SK-N-SH (cell line): Measurements from ENCODE around the gene AZU1. TPM values are rescaled to one million over a fixed set of nuclear protein-coding genes. Genes with fewer than 3 reads are reported as not detected.

ENCODE experiments used
- CTCF ChIA-PET: fragments of 300-600, 350-600 bp; formaldehyde crosslinking; extraction: SDS; loops from one replicate; lab custom pipeline; 2021; lab: Yijun Ruan, JAX
- POLR2A ChIA-PET: fragments of 350-600 bp; sonication (Branson Sonifier 250); formaldehyde crosslinking; extraction: SDS; loops from one replicate; lab custom pipeline; 2020; ENCODE audit warnings: antibody characterized with exemption, inconsistent platforms; lab: Yijun Ruan, JAX
- DNase-seq: peaks from one replicate; pipeline ENCODE4 v3.0.0; 2012
- H2AFZ ChIP-seq: fragments of 200-600 bp; sonication (generic); 2 replicates; pipeline ENCODE4 v1.8.1; 2016; ENCODE audit warnings: antibody characterized with exemption, mild to moderate bottlenecking, low read depth
- H3F3A ChIP-seq: fragments of 200-600 bp; sonication (generic); replicated peaks from 2 replicates; pipeline ENCODE3; 2016; ENCODE audit warnings: antibody characterized with exemption, mild to moderate bottlenecking; ENCODE audit not compliant: insufficient read depth
- H3K27ac ChIP-seq, 2 experiments: fragments of 200-500 bp in 1 of 2; fragments of 200-600 bp in 1 of 2; sonication (Bioruptor generic) in 1 of 2; sonication (generic), shearing (Covaris generic) in 1 of 2; 2 replicates each; pipeline versions ENCODE4 v1.5.1 to v1.6.1; 2014 to 2016; ENCODE audit warnings: low read depth in 2 of 2, inconsistent platforms in 1 of 2, low read length in 1 of 2, mild to moderate bottlenecking in 1 of 2, mixed read lengths in 1 of 2
- H3K27me3 ChIP-seq: fragments of 200-600 bp; sonication (generic), shearing (Covaris generic); 2 replicates; pipeline ENCODE4 v1.6.1; 2016; ENCODE audit warnings: mixed run types; ENCODE audit not compliant: insufficient read depth
- H3K36me3 ChIP-seq, 2 experiments: fragments of 200-500 bp in 1 of 2; fragments of 200-600 bp in 1 of 2; sonication (Bioruptor generic) in 1 of 2; sonication (generic) in 1 of 2; replicated peaks in 1 of 2; 2 replicates each; pipeline versions ENCODE3 to v1.5.1; 2014 to 2016; ENCODE audit warnings: low read length in 1 of 2, mild to moderate bottlenecking in 1 of 2; ENCODE audit not compliant: insufficient read depth in 2 of 2, control insufficient read depth in 1 of 2
- H3K4me1 ChIP-seq, 2 experiments: fragments of 200-500 bp in 1 of 2; fragments of 200-600 bp in 1 of 2; sonication (Bioruptor generic) in 1 of 2; sonication (generic), shearing (Covaris generic) in 1 of 2; 2 replicates each; pipeline versions ENCODE4 v1.5.1 to v1.6.1; 2014 to 2016; ENCODE audit warnings: low read depth in 1 of 2, low read length in 1 of 2, mixed run types in 1 of 2; ENCODE audit not compliant: insufficient read depth in 2 of 2, control insufficient read depth in 1 of 2
- H3K4me2 ChIP-seq: fragments of 200-600 bp; sonication (generic), shearing (Covaris generic); 2 replicates; pipeline ENCODE4 v1.6.1; 2017; ENCODE audit warnings: mixed run types
- H3K4me3 ChIP-seq, 2 experiments: fragments of 200-500 bp in 1 of 2; fragments of 200-600 bp in 1 of 2; sonication (Bioruptor generic) in 1 of 2; sonication (generic), shearing (Covaris generic) in 1 of 2; 2 replicates each; pipeline versions ENCODE4 v1.5.1 to v1.8.1; 2014 to 2016; ENCODE audit warnings: low read depth in 2 of 2, inconsistent platforms in 1 of 2, low read length in 1 of 2, mild to moderate bottlenecking in 1 of 2, mixed read lengths in 1 of 2, moderate library complexity in 1 of 2
- H3K79me2 ChIP-seq: fragments of 200-600 bp; sonication (generic); 2 replicates; pipeline ENCODE4 v1.8.1; 2017; ENCODE audit warnings: mild to moderate bottlenecking; ENCODE audit not compliant: insufficient read depth
- H3K9ac ChIP-seq: fragments of 200-600 bp; sonication (generic); 2 replicates; pipeline ENCODE4 v1.6.1; 2017; ENCODE audit warnings: mixed run types
- H3K9me2 ChIP-seq: fragments of 200-600 bp; sonication (generic); 2 replicates; pipeline ENCODE4 v1.6.1; 2017; ENCODE audit warnings: mixed run types
- H3K9me3 ChIP-seq: fragments of 200-600 bp; sonication (generic); 2 replicates; pipeline ENCODE4 v1.6.1; 2017; ENCODE audit warnings: mixed run types, mild to moderate bottlenecking, moderate library complexity
- H4K20me1 ChIP-seq: fragments of 200-600 bp; sonication (generic); 2 replicates; pipeline ENCODE4 v1.6.1; 2017; ENCODE audit warnings: mild to moderate bottlenecking, mixed run types; ENCODE audit not compliant: insufficient read depth
- ELF1 ChIP-seq: IDR thresholded peaks from 2 replicates; pipeline ENCODE4 v1.4.0; 2012
- EP300 ChIP-seq, 2 experiments: IDR thresholded peaks; 2 replicates each; pipeline versions ENCODE4 v1.4.0 to v1.6.1; 2012; ENCODE audit warnings: borderline replicate concordance in 1 of 2, low read depth in 1 of 2, low read length in 1 of 2
- JUND ChIP-seq: IDR thresholded peaks from 2 replicates; pipeline ENCODE4 v1.4.0; 2012
- MEF2A ChIP-seq: IDR thresholded peaks from 2 replicates; pipeline ENCODE4 v1.4.0; 2012; ENCODE audit warnings: low read depth, borderline replicate concordance
- MXI1 ChIP-seq: IDR thresholded peaks from 2 replicates; pipeline ENCODE4 v1.6.1; 2012; ENCODE audit warnings: mild to moderate bottlenecking, low read depth, low read length, improper control_type of control experiment
- NRF1 ChIP-seq: IDR thresholded peaks from 2 replicates; pipeline ENCODE4 v1.6.1; 2012; ENCODE audit warnings: low read depth, mild to moderate bottlenecking, low read length
- RCOR1 ChIP-seq: fragments of 150-350 bp; IDR thresholded peaks from 2 replicates; pipeline ENCODE4 v1.6.1; 2017; ENCODE audit warnings: antibody characterized with exemption, low read length
- RXRA ChIP-seq: IDR thresholded peaks from 2 replicates; pipeline ENCODE4 v1.4.0; 2012; ENCODE audit warnings: low read depth, mild to moderate bottlenecking, borderline replicate concordance
- SIN3A ChIP-seq: IDR thresholded peaks from 2 replicates; pipeline ENCODE4 v1.6.1; 2012; ENCODE audit warnings: low read depth, mild to moderate bottlenecking, low read length, moderate library complexity, borderline replicate concordance
- WGBS: methylation state at CpG from one replicate; pipeline ENCODE4 v1.1.6; 2017; ENCODE audit warnings: low lambda C conversion rate; 5-methylcytosine and 5-hydroxymethylcytosine counted together
- polyA plus RNA-seq, 3 experiments: library from polyadenylated mRNA; depleted of rRNA; stranded (reverse); fragments of >200 nt; gene quantifications; 2 replicates each; pipeline ENCODE4 v1.2.3, GENCODE V29; 2012
- TF ChIP-seq, protein P1 (sequence below): IDR thresholded peaks from 2 replicates; pipeline ENCODE4 v1.6.1; 2012; ENCODE audit warnings: mild to moderate bottlenecking, low read depth, low read length, moderate library complexity
- TF ChIP-seq, protein P2 (sequence below): fragments of 150-350 bp; IDR thresholded peaks from 2 replicates; pipeline ENCODE4 v1.6.1; 2017; ENCODE audit warnings: antibody characterized with exemption, low read length, low read depth, borderline replicate concordance
- TF ChIP-seq, protein P3 (sequence below): fragments of 200-600 bp; sonication (generic); IDR thresholded peaks from 2 replicates; pipeline ENCODE4 v1.6.1; 2017; ENCODE audit warnings: antibody characterized with exemption, mild to moderate bottlenecking, moderate library complexity

The AZU1 gene
- polyA plus RNA-seq, 1 of the 3 experiments (the other 2 are of a cell fraction): 0.15 TPM

DNA sequence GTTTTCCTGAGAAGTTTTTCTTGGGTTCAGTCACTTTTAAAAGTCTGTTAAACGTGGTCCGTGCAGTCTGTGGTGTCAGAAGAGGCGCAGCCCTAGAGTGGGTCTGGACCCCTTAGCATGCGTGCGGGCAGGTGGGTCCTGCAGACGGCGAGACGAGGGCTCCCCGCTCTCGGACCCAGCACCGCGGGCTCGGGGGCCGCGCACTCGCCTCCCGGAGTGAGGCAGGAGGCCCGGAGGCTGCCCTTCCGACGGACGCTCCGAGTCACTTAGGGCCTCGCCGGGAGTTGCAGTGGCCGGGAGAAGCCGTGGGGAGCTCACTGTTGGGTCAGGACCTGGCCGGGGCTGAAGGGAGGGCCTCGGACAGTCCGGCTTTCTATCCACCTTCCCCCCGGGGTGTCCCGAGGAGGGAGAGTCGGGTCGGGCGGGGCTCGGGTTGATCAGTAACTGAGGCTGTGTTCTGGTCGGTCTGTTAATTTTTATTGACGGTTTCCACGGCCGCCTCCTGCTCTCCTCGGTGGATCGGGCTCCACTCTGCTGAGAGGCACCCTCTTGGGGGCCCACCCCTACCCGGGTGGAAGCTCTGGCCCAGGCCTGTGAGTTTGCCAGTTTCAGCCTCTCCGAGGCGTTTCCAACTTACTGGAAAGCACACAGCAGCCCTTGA is 29.1 kb upstream of the AZU1 start:
- under 1% methylated on average over 24 of the region's 44 CpGs for WGBS
- no peaks in the 10 kb centered on the region for H3K9me2 ChIP-seq
- peak overlapping the region; percentile 95 for H3K4me2 ChIP-seq
- H2AFZ ChIP-seq: no peak overlapping the region
- H3K9ac ChIP-seq: peak overlapping the region; percentile 96
- H3K36me3 ChIP-seq: peaks cover 14 to 21% of the 10 kb centered on the region in 2 experiments
- H3K9me3 ChIP-seq: no peaks in the 10 kb centered on the region
- no peak for DNase-seq
- POLR2A ChIA-PET: no interaction called here
- H3K27ac ChIP-seq: peak overlapping the region; percentile 69 to 70
- peaks cover 57% of the 10 kb centered on the region for H4K20me1 ChIP-seq
- CTCF ChIA-PET: interaction anchor here (1.3 kb wide), 1 partner anchor 31 kb away, joined by 3 read pairs; no protein-coding TSS in a partner anchor
- no peaks in the 10 kb centered on the region for H3K27me3 ChIP-seq
- peaks cover 4% of the 10 kb centered on the region for H3F3A ChIP-seq
- peaks cover 29 to 47% of the 10 kb centered on the region in 2 experiments; a peak in 3 of 4 replicates for H3K4me1 ChIP-seq
- TF ChIP-seq EP300 (IDR thresholded peaks at IDR 0.05; ENCODE audit: borderline replicate concordance in 1 of 2, low read depth in 1 of 2, low read length in 1 of 2) (no peak), ELF1 (no peak), MEF2A (no peak), SIN3A (0 out of 2 replicates have a peak, but pooled peaks have one; percentile 6), JUND (no peak)
- TF ChIP-seq, protein P1, sequence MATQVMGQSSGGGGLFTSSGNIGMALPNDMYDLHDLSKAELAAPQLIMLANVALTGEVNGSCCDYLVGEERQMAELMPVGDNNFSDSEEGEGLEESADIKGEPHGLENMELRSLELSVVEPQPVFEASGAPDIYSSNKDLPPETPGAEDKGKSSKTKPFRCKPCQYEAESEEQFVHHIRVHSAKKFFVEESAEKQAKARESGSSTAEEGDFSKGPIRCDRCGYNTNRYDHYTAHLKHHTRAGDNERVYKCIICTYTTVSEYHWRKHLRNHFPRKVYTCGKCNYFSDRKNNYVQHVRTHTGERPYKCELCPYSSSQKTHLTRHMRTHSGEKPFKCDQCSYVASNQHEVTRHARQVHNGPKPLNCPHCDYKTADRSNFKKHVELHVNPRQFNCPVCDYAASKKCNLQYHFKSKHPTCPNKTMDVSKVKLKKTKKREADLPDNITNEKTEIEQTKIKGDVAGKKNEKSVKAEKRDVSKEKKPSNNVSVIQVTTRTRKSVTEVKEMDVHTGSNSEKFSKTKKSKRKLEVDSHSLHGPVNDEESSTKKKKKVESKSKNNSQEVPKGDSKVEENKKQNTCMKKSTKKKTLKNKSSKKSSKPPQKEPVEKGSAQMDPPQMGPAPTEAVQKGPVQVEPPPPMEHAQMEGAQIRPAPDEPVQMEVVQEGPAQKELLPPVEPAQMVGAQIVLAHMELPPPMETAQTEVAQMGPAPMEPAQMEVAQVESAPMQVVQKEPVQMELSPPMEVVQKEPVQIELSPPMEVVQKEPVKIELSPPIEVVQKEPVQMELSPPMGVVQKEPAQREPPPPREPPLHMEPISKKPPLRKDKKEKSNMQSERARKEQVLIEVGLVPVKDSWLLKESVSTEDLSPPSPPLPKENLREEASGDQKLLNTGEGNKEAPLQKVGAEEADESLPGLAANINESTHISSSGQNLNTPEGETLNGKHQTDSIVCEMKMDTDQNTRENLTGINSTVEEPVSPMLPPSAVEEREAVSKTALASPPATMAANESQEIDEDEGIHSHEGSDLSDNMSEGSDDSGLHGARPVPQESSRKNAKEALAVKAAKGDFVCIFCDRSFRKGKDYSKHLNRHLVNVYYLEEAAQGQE: no peak
- TF ChIP-seq, protein P2, sequence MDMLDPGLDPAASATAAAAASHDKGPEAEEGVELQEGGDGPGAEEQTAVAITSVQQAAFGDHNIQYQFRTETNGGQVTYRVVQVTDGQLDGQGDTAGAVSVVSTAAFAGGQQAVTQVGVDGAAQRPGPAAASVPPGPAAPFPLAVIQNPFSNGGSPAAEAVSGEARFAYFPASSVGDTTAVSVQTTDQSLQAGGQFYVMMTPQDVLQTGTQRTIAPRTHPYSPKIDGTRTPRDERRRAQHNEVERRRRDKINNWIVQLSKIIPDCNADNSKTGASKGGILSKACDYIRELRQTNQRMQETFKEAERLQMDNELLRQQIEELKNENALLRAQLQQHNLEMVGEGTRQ: no peak
- TF ChIP-seq, all 33 proteins: peak for 1
- peaks cover 57% of the 10 kb centered on the region for H3K79me2 ChIP-seq
- peak overlapping the region; percentile 85 to 88 for H3K4me3 ChIP-seq

DNA sequence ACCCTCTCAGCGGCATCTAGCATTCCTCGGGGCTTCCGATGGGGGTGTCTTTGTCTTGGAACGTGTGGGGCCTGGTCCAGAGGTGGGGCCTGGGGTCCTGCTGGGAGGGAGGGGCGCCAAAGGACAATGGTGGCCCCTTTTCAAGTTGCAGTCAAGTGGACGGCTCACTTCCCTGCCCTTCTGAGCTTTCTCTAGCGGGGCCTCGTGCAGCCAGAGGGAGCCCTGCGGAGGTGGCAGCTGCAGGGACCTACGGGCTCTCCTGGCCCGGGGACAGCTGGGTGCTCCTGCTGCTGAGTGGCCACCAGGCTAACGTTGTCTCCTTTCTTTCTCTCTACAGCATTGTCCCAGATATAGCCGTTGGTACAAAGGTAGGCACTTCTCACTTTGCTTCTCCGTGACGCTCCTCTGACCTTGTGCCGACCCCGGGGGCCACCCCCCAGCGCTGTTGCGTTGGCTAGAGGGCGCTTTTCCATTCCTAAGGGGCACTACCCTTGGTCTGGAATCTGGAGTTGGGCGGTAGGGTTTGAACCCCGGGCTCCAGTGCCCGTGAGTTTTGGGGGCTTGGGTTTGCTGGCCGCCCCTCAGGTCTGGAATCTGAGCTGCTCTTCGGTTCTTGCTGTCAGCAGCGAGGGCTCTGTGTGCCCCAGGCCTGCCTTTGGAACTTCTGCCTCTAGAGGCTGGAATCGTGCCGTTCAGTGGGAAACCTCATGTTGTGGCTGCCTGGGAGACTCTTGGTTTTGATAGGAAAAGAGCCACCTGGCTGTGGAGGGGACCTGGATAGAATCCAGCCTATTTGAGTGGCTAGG is 28.4 kb upstream of the AZU1 start:
- Histone ChIP-seq H3K4me2 (peak overlapping the region; percentile 95), H3F3A (peaks cover under 1% of the 10 kb centered on the region), H3K9ac (peak overlapping the region; percentile 96), H3K36me3 (peaks cover 19 to 28% of the 10 kb centered on the region in 2 experiments), H3K27ac (peak overlapping the region; percentile 31 to 70; a peak in 3 of 4 replicates), H4K20me1 (peaks cover 64% of the 10 kb centered on the region), H3K27me3 (no peaks in the 10 kb centered on the region), H3K9me3 (no peaks in the 10 kb centered on the region), H2AFZ (no peak overlapping the region), H3K79me2 (peaks cover 64% of the 10 kb centered on the region), H3K4me1 (peaks cover 29 to 47% of the 10 kb centered on the region in 2 experiments; a peak in 3 of 4 replicates), H3K4me3 (peak overlapping the region; percentile 85 to 88), H3K9me2 (no peaks in the 10 kb centered on the region)
- POLR2A ChIA-PET: no interaction called here
- TF ChIP-seq RCOR1: no peak
- peak; percentile 22; the same call in 1 of the 2 replicates for TF ChIP-seq MXI1
- TF ChIP-seq, protein P3, sequence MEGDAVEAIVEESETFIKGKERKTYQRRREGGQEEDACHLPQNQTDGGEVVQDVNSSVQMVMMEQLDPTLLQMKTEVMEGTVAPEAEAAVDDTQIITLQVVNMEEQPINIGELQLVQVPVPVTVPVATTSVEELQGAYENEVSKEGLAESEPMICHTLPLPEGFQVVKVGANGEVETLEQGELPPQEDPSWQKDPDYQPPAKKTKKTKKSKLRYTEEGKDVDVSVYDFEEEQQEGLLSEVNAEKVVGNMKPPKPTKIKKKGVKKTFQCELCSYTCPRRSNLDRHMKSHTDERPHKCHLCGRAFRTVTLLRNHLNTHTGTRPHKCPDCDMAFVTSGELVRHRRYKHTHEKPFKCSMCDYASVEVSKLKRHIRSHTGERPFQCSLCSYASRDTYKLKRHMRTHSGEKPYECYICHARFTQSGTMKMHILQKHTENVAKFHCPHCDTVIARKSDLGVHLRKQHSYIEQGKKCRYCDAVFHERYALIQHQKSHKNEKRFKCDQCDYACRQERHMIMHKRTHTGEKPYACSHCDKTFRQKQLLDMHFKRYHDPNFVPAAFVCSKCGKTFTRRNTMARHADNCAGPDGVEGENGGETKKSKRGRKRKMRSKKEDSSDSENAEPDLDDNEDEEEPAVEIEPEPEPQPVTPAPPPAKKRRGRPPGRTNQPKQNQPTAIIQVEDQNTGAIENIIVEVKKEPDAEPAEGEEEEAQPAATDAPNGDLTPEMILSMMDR: peak; percentile 41
- TF ChIP-seq SIN3A: peak; percentile 56; the same call in 1 of the 2 replicates
- TF ChIP-seq NRF1: no peak
- TF ChIP-seq RXRA: peak; percentile 62; the same call in 1 of the 2 replicates
- WGBS: 4% methylated on average over 18 of the region's 28 CpGs
- CTCF ChIA-PET: interaction anchor here (1.3 kb wide), 1 partner anchor 32 kb away, joined by 3 read pairs; no protein-coding TSS in a partner anchor
- DNase-seq: peak; percentile 41
